WI38 (cell line): ENCODE measurements around the gene LIMS2.

Experiments
- H3K4me3 ChIP-seq: 2 replicates; pipeline ENCODE4 v1.5.1; 2011; ENCODE audit warnings: low read depth, mild to moderate bottlenecking, control low read depth, low read length
- TF ChIP-seq, protein P1 (sequence below): IDR thresholded peaks from 2 replicates; pipeline ENCODE4 v1.5.1; 2012; ENCODE audit warnings: low read depth, mild to moderate bottlenecking, control low read depth, low read length

LIMS2 gene

DNA sequence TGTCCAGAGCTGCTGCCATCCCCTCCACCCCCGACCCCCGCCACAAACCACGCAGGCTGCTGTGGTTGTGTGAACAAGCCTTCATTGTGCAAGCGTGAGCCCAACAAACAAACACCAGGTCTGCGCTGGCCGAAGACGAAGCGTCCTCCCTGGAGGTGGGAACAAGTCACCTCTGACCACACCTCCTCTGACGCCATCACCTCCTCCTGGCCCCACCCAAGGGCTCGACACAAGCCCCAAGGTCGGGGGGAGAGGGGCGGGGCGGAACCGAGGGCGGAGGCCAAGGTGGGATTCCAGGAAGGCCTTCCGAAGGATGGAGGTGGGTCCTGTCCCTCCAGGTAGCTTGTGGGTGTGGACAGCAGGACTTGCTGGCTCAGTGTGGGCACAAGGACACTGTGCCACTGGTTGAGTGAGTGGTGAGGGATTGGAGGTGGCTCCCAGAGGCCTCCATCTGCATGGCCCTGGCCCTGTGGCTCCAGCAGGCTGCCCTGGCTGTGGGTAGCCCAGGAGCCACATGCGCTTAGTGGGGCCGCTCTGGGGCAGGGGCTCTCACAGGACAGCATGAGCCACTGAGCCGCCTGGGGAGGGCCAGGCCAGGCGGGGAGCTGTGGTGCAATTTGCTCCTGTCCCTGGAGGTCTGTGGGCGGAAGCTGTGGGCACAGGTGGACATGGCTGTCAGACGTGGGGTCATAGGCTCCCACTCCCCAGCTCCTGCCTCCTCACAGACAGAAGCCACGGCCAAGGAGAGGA is 36.8 kb downstream of the LIMS2 start:
- H3K4me3 ChIP-seq: no peak overlapping the region
- TF ChIP-seq, protein P1, sequence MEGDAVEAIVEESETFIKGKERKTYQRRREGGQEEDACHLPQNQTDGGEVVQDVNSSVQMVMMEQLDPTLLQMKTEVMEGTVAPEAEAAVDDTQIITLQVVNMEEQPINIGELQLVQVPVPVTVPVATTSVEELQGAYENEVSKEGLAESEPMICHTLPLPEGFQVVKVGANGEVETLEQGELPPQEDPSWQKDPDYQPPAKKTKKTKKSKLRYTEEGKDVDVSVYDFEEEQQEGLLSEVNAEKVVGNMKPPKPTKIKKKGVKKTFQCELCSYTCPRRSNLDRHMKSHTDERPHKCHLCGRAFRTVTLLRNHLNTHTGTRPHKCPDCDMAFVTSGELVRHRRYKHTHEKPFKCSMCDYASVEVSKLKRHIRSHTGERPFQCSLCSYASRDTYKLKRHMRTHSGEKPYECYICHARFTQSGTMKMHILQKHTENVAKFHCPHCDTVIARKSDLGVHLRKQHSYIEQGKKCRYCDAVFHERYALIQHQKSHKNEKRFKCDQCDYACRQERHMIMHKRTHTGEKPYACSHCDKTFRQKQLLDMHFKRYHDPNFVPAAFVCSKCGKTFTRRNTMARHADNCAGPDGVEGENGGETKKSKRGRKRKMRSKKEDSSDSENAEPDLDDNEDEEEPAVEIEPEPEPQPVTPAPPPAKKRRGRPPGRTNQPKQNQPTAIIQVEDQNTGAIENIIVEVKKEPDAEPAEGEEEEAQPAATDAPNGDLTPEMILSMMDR: no peak

DNA sequence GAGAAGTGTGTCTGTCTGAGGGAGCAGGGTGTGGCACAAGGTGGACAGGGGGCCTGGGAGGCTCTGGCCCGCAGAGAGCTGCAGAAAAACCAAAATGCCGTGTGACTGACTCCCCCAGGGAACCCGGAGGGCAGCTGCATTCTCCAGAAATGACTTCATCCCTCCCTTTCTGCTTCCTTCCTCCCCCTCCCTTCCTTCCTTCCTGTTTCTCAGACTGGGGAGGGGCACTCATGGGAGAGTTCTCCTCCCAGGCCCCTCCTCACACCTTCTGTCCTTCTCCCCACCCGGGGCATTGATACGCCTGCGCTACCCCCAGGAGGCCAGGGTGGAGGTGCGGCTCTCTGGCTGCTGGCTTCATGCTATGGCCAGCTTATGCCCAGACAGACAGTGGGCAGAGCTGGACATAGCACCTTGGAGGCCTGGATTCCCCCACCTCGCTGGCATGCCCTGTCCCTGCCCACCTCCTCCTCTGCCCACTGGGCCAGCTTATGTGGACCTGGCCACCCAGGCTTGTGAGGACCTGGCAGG is 37.5 kb downstream of the LIMS2 start:
- no peak overlapping the region for H3K4me3 ChIP-seq
- TF ChIP-seq, protein P1: no peak

DNA sequence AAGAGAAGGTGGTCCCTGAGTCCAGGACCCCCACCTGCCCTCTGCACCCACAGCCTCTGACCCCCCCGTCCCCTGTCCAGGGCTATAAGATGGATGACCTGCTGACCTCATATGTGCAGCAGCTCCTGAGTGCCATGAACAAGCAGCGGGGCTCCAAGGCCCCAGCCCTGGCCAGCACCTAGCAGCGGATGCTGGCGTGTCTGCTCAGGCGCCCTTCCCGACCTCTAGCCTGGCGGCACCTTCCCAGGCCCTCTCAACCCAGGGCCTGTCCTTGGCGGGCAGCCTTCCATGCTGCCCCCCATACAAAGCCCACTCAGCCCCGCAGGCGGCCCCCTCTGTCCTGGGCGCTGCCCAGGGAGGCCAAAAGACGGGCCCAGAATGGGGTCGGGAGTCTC is 38.1 kb downstream of the LIMS2 start:
- H3K4me3 ChIP-seq: no peak overlapping the region
- TF ChIP-seq, protein P1: no peak

DNA sequence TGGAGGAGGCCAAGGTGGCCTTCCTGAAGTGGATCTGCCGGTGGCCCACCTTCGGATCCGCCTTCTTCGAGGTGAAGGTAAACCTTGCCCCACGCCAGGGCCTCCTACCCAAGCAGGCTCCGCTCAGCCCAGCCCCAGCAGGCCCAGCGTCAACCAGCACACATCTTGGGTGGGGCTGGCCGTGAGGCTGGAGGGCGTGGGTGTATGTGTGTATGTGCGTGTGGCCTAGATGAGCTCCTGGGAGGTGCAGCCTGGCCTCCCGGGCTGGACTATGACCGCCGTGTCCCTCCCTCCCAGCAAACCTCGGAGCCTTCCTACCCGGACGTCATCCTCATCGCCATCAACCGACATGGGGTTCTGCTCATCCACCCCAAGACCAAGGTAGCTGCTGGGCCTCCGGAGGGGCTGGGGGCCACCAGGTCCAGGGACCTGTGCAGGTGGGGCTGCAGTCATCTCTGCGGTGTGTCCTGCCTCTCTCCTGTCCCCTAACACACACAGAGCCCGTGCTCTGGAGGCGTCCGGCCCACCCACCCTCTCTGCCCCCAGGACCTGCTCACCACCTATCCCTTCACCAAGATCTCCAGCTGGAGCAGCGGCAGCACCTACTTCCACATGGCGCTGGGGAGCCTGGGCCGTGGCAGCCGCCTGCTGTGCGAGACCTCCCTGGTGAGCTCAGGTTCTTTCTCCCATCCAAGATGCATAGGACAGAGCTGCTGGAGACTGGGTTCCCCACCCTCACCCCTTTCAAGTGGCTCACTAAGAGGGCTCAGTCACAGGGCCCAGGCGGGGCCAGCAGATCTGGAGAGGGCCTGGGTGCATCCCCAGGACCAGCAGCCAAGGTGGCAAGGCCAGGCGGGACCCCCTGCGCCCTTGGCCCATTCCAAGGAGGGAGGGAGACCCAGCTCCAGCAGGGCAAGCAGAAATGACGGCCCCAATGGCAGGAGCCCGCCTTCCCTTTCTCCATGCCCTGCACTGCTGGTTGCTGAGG is 38.8 kb downstream of the LIMS2 start:
- no peak overlapping the region for H3K4me3 ChIP-seq
- TF ChIP-seq, protein P1: no peak

DNA sequence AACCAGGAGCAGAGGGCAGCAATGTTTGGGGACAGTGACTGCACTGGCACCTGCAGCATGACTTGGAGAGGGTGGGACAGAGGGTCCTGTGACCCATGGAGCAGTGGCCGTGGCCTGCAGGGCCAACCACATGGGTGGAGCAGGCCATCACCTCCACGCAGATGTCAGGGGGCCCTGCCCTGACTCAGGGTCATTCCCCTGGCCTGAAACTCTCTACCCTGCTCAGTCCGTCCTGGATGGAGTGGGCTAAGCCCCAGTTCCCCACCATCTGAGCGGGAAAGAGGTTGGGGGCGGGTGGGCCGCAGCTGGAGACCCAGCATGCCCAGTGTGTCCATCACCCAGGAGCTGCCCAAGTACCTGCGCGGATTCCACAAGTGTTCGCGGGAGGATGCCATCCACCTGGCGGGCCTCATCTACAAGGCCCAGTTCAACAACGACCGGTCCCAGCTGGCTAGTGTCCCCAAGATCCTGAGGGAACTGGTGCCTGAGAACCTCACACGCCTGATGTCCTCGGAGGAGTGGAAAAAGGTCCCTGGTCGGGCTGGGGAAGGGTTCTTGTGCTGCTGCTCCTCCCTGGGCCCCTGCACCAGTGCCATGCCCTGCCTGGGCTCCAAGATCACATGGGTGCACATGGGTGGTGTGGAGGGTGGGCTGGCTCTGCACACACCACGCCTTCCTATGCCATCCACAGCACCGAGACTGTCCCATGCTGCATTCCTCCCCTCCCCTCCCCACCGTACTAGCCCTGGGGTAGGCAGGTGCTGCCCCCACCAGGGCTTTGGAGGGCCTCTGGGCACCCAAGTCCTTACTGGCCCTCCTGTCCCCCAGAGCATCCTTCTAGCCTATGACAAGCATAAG is 39.7 kb downstream of the LIMS2 start:
- TF ChIP-seq, protein P1: no peak
- H3K4me3 ChIP-seq: no peak overlapping the region

DNA sequence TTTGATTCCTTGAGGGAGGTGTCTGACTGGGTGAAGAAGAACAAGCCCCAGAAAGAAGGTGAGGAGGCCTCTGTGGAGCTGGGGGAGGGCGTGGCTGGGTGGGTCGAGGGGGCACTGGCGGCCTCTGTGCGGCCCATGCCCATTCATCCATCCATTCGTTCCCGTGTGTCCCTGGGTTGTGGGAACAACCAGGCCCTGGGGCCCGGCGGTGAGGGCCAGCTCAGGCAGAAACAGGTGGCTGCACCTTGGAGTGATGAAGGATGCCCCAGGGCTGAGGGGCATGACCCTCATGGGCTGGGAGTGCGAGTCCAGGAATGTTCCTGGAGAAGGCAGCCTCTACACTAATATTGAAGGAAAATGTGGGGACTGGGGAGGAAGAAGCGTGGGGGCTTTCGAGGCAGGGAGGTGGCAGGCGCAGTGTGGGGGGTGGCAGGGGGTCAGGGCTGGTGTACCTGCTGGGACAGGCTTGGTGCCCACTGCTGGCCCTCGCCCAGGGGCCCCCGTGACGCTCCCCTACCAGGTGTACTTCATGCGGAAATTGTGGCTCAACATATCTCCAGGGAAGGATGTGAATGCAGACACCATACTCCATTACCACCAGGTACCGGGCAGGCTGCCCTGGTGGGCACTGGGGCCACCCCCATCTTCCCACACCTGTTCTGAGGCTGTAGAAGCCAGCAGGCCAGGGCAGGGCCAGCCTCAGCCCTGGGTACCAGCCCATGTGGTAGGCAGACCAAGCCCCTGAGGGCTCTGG is 40.5 kb downstream of the LIMS2 start:
- TF ChIP-seq, protein P1: no peak

More for the DNA sequence above, 40.5 kb downstream of the LIMS2 start:
- H3K4me3 ChIP-seq: no peak overlapping the region
